PC-3 (cell line): ENCODE measurements around the gene FOXL3.

Experiments
- CTCF ChIP-seq: fragments of 300-600 bp; sonication (generic); conservative IDR thresholded peaks from 2 replicates; pipeline ENCODE4 v1.5.1; 2017; ENCODE audit warnings: antibody characterized with exemption, low read depth, mild to moderate bottlenecking, low read length
- EZH2 ChIP-seq: fragments of 300-600 bp; sonication (generic); IDR thresholded peaks from one replicate; pipeline ENCODE4 v1.6.1; 2017; ENCODE audit warnings: antibody characterized with exemption, mild to moderate bottlenecking, low read length; ENCODE audit not compliant: unreplicated experiment

GRCh38 chr7:290554-291372 lies 793 bp downstream of the FOXL3 start:
- no peak for TF ChIP-seq CTCF
- no peak for TF ChIP-seq EZH2
